HepG2 (cell line): ENCODE results near the gene ORC2. TPM values are rescaled to one million over a fixed set of nuclear protein-coding genes. Genes with fewer than 3 reads are reported as not detected.

ENCODE experiments used
- ARID4A ChIP-seq: sonication (generic); formaldehyde crosslinking; IDR thresholded peaks from 2 replicates; pipeline ENCODE4 v1.5.0; 2020; ENCODE audit warnings: mild to moderate bottlenecking, missing genetic modification reagents, borderline replicate concordance
- CBX2 ChIP-seq, 2 experiments: fragments of 200-600 bp in 1 of 2; sonication (generic); formaldehyde crosslinking in 1 of 2; IDR thresholded peaks; 2 replicates each; pipeline versions ENCODE4 v1.7.0 to v1.8.1; 2018 to 2022; ENCODE audit warnings: low read depth in 2 of 2, low read length in 1 of 2, mild to moderate bottlenecking in 1 of 2, missing genetic modification reagents in 1 of 2
- EZH2 ChIP-seq: conservative IDR thresholded peaks from 2 replicates; pipeline ENCODE4 v1.6.1; 2012; ENCODE audit warnings: mild to moderate bottlenecking, low read depth, low read length, moderate library complexity
- GRHL1 ChIP-seq: sonication (generic); formaldehyde crosslinking; conservative IDR thresholded peaks from 2 replicates; pipeline ENCODE4 v1.8.0; 2022; ENCODE audit warnings: missing genetic modification reagents
- PRDM10 ChIP-seq: sonication (generic); formaldehyde crosslinking; IDR thresholded peaks from 2 replicates; pipeline ENCODE4 v1.4.0; 2020; ENCODE audit warnings: low read depth, missing genetic modification reagents
- ZBTB10 ChIP-seq: sonication (generic); formaldehyde crosslinking; IDR thresholded peaks from 2 replicates; pipeline ENCODE4 v1.4.0; 2020; ENCODE audit warnings: missing genetic modification reagents, borderline replicate concordance
- ZBTB34 ChIP-seq: sonication (generic); formaldehyde crosslinking; IDR thresholded peaks from 2 replicates; pipeline ENCODE4 v1.8.0; 2022; ENCODE audit warnings: mild to moderate bottlenecking, missing genetic modification reagents
- ZBTB7A ChIP-seq: sonication (generic); formaldehyde crosslinking; IDR thresholded peaks from 2 replicates; pipeline ENCODE4 v1.8.0; 2022; ENCODE audit warnings: mild to moderate bottlenecking, missing genetic modification reagents
- ZFP36L1 ChIP-seq: sonication (generic); formaldehyde crosslinking; IDR thresholded peaks from 2 replicates; pipeline ENCODE4 v1.8.0; 2022; ENCODE audit warnings: mild to moderate bottlenecking, missing genetic modification reagents, moderate library complexity
- ZKSCAN8 ChIP-seq: IDR thresholded peaks from 2 replicates; pipeline ENCODE4 v1.6.1; 2016; ENCODE audit warnings: borderline replicate concordance, missing genetic modification reagents, missing compliant biosample characterization
- ZNF121 ChIP-seq: sonication (generic); formaldehyde crosslinking; IDR thresholded peaks from 2 replicates; pipeline ENCODE4 v1.5.0; 2020; ENCODE audit warnings: mild to moderate bottlenecking, missing genetic modification reagents
- ZSCAN20 ChIP-seq: sonication (generic); formaldehyde crosslinking; IDR thresholded peaks from 2 replicates; pipeline ENCODE4 v1.4.0; 2020; ENCODE audit warnings: missing genetic modification reagents, mild to moderate bottlenecking, borderline replicate concordance
- polyA plus RNA-seq, 8 experiments: library from polyadenylated mRNA; depleted of rRNA in 3 of 8; stranded (reverse) in 7 of 8; unstranded in 1 of 8; fragments of >200 nt; fragmentation: Illumina TruSeq in 4 of 8; extraction: Trizol in 4 of 8; gene quantifications; 2 replicates each; pipeline versions ENCODE4 v1.2.1 to v1.2.3, GENCODE V29; 2011 to 2016; ENCODE audit warnings: low read depth in 4 of 8, missing spikeins in 1 of 8, mixed read lengths in 1 of 8; ENCODE audit not compliant: insufficient read depth in 1 of 8
- total RNA-seq, 5 experiments: library from RNA; depleted of rRNA; stranded (reverse); fragments of >200 nt; fragmentation: Illumina TruSeq; extraction: Trizol; gene quantifications; 2 replicates each; pipeline ENCODE4 v1.2.3, GENCODE V29; 2016; ENCODE audit warnings: low read depth in 1 of 5

ORC2 gene
- total and polyA plus RNA-seq, 2 of the 13 experiments (the other 11 are each of a cell fraction or from before 2014, with no cell fraction given), result 19.3 to 73.5 TPM

- 0 out of 2 replicates have a peak, but pooled peaks have one; percentile 68 for TF ChIP-seq ZBTB34 (CRISPR knock-in tag)
- TF ChIP-seq ZKSCAN8, result peak; percentile 82
- TF ChIP-seq GRHL1 (CRISPR knock-in tag), result no peak
- TF ChIP-seq PRDM10 (CRISPR knock-in tag), result peak; percentile 92
- TF ChIP-seq ZFP36L1 (CRISPR knock-in tag), result peak; percentile 96
- peak; percentile 99 for TF ChIP-seq ARID4A (CRISPR knock-in tag)
- no peak for TF ChIP-seq ZBTB7A (CRISPR knock-in tag)
- TF ChIP-seq ZBTB10, result peak; percentile 57; the same call in 1 of the 2 replicates
- no peak for TF ChIP-seq ZSCAN20 (CRISPR knock-in tag)
- TF ChIP-seq ZNF121, result no peak; the same call in 1 of the 2 replicates
- TF ChIP-seq EZH2, result no peak
- no peak for TF ChIP-seq CBX2 (IDR thresholded peaks at IDR 0.05; ENCODE audit: low read depth, low read length)
- no peak for TF ChIP-seq CBX2 (CRISPR knock-in tag; IDR thresholded peaks at IDR 0.05; ENCODE audit: low read depth)
These were observed 74.5 kb downstream of the ORC2 start, which contains the start of the genes NIF3L1 and PPIL3 (continued) for GRCh38 chr2:200888704-200889625.
